Mesothelial cell of epicardium (in vitro differentiated cells): ENCODE measurements around the gene ASF1B. TPM values are rescaled to one million over a fixed set of nuclear protein-coding genes. Genes with fewer than 3 reads are reported as not detected.

Experiments used
- DNase-seq, 2 experiments: peaks; one replicate each; pipeline ENCODE4 v3.0.0; 2021; ENCODE audit warnings: low spot score in 2 of 2; ENCODE audit not compliant: unreplicated experiment in 2 of 2
- H3K27ac Mint-ChIP-seq: 2 replicates; pipeline ENCODE4 v1.8.0; 2021; ENCODE audit warnings: mixed read lengths
- H3K27me3 Mint-ChIP-seq: 2 replicates; pipeline ENCODE4 v1.8.0; 2021; ENCODE audit warnings: low read depth, mixed read lengths
- H3K36me3 Mint-ChIP-seq: 2 replicates; pipeline ENCODE4 v1.8.0; 2021; ENCODE audit warnings: mixed read lengths
- H3K4me1 Mint-ChIP-seq: 2 replicates; pipeline ENCODE4 v1.8.0; 2021; ENCODE audit warnings: mixed read lengths
- H3K4me3 Mint-ChIP-seq: 2 replicates; pipeline ENCODE4 v1.8.0; 2021; ENCODE audit warnings: mild to moderate bottlenecking, moderate library complexity, mixed read lengths
- H3K9me3 Mint-ChIP-seq: 2 replicates; pipeline ENCODE4 v1.8.0; 2021; ENCODE audit warnings: mixed read lengths
- CTCF ChIP-seq: fragments of 200-600 bp; sonication (generic); IDR thresholded peaks from one replicate; pipeline ENCODE4 v1.5.0; 2021; ENCODE audit warnings: antibody characterized with exemption; ENCODE audit not compliant: unreplicated experiment
- total RNA-seq: library from RNA; stranded (reverse); gene quantifications from 3 replicates; pipeline ENCODE4 v1.2.1, GENCODE V29; 2021

The ASF1B gene
- total RNA-seq, 1 donor from 2014 or later: 8.4 TPM

GRCh38 chr19:14112809-14113385, 23.5 kb downstream of the ASF1B start:
- Mint-ChIP-seq H3K27ac (peak overlapping the region; percentile 87), H3K36me3 (no peaks in the 10 kb centered on the region), H3K4me1 (peaks cover 26% of the 10 kb centered on the region), H3K9me3 (no peaks in the 10 kb centered on the region), H3K4me3 (no peak overlapping the region), H3K27me3 (no peaks in the 10 kb centered on the region)
- no peak for TF ChIP-seq CTCF
- DNase-seq: no peak

- TF ChIP-seq CTCF: no peak
- Mint-ChIP-seq H3K36me3 (peaks cover 1% of the 10 kb centered on the region), H3K4me1 (peaks cover 26% of the 10 kb centered on the region), H3K27me3 (no peaks in the 10 kb centered on the region), H3K9me3 (no peaks in the 10 kb centered on the region), H3K27ac (peak overlapping the region; percentile 87), H3K4me3 (no peak overlapping the region)
- DNase-seq: no peak
Measured at GRCh38 chr19:14112051-14112808, 24.2 kb downstream of the ASF1B start.

- H3K36me3 Mint-ChIP-seq: peaks cover 3% of the 10 kb centered on the region
- no peak overlapping the region for H3K27ac Mint-ChIP-seq
- H3K9me3 Mint-ChIP-seq: no peaks in the 10 kb centered on the region
- no peak for DNase-seq
- no peak for TF ChIP-seq CTCF
- H3K4me3 Mint-ChIP-seq: no peak overlapping the region
- H3K27me3 Mint-ChIP-seq: no peaks in the 10 kb centered on the region
- peaks cover 22% of the 10 kb centered on the region for H3K4me1 Mint-ChIP-seq
Measured at GRCh38 chr19:14111486-14111885, 24.9 kb downstream of the ASF1B start.

GRCh38 chr19:14110650-14111049, 25.7 kb downstream of the ASF1B start:
- Mint-ChIP-seq H3K4me3 (no peak overlapping the region), H3K27ac (no peak overlapping the region), H3K36me3 (peaks cover 3% of the 10 kb centered on the region)

More at GRCh38 chr19:14110650-14111049, 25.7 kb downstream of the ASF1B start:
- Mint-ChIP-seq H3K9me3 (no peaks in the 10 kb centered on the region), H3K27me3 (no peaks in the 10 kb centered on the region), H3K4me1 (peaks cover 15% of the 10 kb centered on the region)
- TF ChIP-seq CTCF: no peak
- DNase-seq: no peak
